Measurements from ENCODE around the gene NKIRAS2.

Gene NKIRAS2

GRCh38 chr17:42019509-42020404, at the start of gene NKIRAS2:
Gene NKIRAS2 (plus strand): TSS chr17:42020090. CDS start chr17:42021578, 1,488 bp downstream.
- DNase-seq, result peak; percentile 85

DNA sequence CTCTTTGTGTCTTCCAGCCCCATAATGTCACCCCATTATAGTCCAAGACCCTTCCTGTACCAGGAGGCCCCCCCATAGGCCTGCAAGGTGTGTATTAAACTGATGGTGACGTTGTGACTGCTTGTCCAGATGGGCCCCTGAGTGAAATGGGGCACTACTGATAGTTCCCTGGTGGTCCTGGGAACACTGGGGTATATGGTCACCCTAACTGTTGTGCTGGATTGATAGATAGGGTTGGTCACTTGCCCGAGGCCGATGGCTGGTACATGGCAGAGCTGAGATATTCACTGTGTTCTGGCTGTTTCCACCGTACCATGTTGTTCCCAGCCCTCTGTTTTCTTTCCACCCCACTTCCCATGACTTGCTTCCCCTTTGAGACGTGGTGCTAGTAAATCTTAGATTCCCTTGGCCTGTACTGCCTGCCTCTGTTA, 49.0 kb upstream of the NKIRAS2 start:
- no peak for DNase-seq

GRCh38 chr17:41971721-41972523, 48.0 kb upstream of the NKIRAS2 start:
- no peak for DNase-seq

- no peak for DNase-seq
These were observed 47.1 kb upstream of the NKIRAS2 start for GRCh38 chr17:41972571-41973407.

- no peak for DNase-seq
These were observed 46.5 kb upstream of the NKIRAS2 start for GRCh38 chr17:41973408-41973811.

- DNase-seq, result no peak
These were observed 45.9 kb upstream of the NKIRAS2 start for GRCh38 chr17:41974031-41974430.

GRCh38 chr17:41974658-41975057, 45.2 kb upstream of the NKIRAS2 start:
- no peak for DNase-seq

GRCh38 chr17:41975099-41976083, 44.5 kb upstream of the NKIRAS2 start:
- DNase-seq, result no peak

DNA sequence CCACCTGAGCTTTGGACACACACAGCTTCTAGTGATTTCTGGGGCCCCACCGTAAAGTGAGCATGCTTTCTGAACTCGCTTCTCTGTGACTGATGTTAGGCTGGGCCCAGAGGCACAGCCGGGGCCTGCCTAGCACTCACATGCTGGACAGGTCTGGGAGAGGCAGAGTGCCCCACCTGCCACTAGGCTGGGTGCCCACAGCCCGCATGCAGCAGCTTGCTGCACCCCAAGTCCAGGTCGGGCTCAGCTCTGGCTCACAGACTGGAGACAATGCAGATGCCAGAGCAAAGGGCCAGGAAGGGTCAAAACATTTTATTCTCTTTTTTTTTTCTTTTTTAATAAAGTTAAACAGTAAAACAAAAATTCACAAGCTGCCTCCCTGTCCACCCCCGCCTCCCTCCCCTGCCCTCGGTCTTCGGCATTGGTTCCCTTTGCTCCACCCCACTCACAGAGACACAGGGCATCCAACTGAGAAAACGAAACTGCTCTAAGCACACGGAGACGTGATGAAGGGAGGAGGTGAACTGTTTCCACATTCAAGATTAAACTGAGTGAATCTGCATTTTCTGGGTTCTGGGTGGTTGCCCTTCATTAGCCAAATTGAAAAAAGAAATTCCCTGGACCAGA, 43.6 kb upstream of the NKIRAS2 start:
- no peak for DNase-seq

GRCh38 chr17:41977991-41978390, 41.9 kb upstream of the NKIRAS2 start:
- no peak for DNase-seq

DNA sequence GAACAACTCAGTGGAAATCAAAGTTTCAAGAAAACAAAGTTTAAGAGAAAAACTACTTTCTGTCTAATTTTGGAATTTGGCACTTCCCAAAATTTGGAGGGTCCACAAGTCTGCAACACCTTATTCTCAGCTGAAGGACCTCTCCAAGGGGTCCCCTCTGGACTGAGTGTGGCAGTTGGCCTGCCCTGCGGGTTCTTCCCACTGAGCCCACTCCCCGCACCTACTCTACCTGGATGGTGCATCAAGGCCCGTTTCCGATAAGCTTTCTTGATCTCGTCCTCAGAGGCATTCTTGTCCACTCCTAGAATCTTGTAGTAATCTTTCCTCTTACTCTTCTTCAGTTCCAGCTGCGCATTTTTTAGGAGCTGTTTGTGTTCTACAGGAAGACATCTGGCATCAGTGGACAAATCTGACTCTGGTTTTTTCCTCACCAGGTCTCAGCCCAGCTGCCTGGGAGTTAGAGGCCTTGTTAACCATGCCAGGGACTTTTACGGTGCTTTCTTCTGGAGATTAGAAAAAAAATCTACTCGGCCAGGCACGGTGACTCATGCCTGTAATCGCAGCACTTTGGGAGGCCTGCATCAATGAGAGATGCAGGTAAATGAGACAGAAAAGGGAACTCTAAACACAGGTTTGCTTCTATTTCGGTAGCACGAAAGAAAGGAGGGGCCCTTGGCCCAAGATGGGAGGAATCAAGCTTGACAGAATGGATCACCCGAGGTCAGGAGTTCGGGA, 37.7 kb upstream of the NKIRAS2 start:
- DNase-seq, result no peak

- no peak for DNase-seq
These were observed 35.4 kb upstream of the NKIRAS2 start for GRCh38 chr17:41984454-41984853.

- DNase-seq, result no peak
These were observed 34.0 kb upstream of the NKIRAS2 start for GRCh38 chr17:41985919-41986318.

DNA sequence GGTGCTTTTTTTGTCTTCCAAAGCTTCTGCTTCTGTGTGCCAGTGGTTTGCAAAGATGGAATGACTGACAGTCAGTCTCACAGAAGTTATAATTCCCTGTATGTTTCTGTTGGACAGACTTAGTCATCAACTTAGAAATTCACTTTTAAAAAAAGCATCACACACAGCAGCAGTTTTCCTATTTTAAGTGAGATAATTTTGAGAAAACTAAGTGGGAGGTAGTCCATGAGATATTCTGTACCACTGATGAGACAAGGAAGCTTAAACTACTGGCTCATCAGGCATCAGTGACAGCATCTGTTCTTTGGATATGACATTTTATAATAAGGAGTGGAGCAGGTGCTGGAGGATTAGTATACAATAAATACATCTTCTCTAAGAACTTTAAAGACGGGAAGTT, 33.3 kb upstream of the NKIRAS2 start:
- no peak for DNase-seq

DNA sequence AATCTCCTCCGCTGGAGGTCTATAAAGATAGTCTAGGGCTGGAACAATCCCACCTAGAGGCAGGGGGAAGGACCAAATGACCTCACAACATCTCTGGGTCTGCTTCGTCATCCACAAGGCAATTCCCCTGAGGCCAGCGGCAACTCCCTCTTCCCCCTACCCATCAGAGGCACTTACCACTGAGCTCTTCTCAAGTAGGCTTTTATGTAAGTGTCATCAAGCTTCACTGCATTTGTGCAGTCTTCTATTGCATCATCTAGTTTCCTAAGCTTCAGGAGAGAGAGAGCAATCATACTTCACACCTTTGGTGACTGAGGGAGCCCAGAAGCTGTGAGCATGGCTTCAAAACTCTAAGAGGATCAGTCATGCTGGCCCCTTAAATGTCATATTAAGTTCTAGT, 32.2 kb upstream of the NKIRAS2 start:
- peak; percentile 19 for DNase-seq

DNA sequence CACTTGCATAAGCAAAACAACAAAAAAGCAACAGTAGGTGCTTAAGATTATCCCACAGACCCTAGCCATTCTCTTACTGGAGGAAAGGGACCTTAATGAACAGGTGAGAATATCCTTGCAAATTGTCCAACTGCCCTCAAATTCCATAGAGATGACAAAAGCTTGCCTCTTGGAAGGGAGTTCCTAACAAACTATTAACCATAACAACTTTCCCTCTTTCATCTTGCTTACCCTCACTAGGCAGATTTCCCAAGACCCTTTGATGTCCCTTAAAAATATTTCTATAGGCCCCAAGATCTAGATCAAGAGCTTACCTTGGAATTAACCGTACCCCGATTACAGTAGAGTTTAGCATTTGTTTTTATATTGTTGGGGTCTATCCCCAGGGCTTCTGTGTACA, 31.5 kb upstream of the NKIRAS2 start:
- DNase-seq, result no peak

DNA sequence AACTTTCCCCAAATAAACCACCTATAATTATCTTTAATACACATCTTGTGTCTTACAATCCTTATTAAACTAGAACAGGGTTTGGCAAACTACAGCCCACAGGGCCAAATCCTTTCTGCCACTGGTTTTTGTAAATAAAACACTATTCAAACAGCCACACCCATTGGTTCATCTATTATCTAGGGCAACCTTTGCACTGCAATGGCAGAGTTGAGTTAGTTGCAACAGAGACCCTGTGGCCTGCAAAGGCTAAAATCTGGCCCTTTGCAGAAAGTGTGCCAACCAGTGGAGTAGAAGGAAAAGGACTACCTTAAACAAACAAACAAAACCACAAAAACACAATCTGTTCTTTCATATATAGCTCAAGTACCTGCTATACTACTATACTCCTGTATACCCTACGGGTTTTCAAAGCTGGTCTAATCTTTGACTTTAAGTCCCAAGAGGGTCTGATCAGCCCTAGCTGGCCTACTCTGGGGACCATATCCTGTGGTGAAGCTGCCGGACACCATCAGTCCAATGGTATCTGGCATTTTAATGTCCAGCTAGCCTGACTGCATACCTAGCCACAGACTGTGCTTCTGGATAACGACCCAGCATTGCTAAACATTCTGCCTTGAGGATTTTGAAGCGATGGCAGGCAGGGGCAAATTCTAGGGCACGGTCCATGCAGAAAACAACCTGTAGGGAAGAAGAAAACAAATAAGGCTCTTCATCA, 30.0 kb upstream of the NKIRAS2 start:
- DNase-seq, result no peak

- DNase-seq, result no peak
These were observed 27.3 kb upstream of the NKIRAS2 start for GRCh38 chr17:41992576-41992975.

- no peak for DNase-seq
These were observed 23.1 kb upstream of the NKIRAS2 start for GRCh38 chr17:41996855-41997164.

GRCh38 chr17:41998497-41998896, 21.4 kb upstream of the NKIRAS2 start:
- DNase-seq, result no peak
